Renal pelvis (tissue), 4 donors: ENCODE measurements around the gene CPLX3. TPM values are rescaled to one million over a fixed set of nuclear protein-coding genes. Genes with fewer than 3 reads are reported as not detected.

ENCODE experiments used
- DNase-seq: peaks from one replicate; pipeline ENCODE4 v3.0.0-alpha.2; 2013
- polyA plus RNA-seq, 3 donors: library from polyadenylated mRNA; unstranded; fragments of 120-200 nt; gene quantifications; one replicate each; pipeline ENCODE4 v1.2.1, GENCODE V29; 2013; ENCODE audit not compliant: insufficient read length in 3 of 3

Gene CPLX3
- polyA plus RNA-seq, 3 donors = 0.08 to 0.09 TPM; not detected in 1

DNA sequence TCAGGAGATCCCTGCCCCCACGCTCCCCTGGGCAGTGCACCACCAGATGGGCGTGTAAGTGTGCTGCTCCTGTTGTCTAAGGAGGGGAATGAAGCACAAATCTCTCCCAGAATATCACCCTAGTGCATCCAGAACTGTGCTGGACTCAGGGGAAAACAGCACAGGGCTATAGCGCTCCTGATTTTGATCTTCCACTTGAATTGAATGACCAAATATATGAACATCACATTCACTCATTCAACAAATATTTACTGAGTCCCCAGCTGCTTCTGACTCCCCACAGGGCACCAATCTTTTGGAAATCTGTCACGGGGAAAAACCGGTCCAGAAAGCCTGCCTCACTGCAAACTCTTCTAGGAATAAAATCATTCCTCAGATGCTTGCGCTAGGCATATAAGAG lies 2.4 kb downstream of the CPLX3 start:
- DNase-seq = no peak

DNA sequence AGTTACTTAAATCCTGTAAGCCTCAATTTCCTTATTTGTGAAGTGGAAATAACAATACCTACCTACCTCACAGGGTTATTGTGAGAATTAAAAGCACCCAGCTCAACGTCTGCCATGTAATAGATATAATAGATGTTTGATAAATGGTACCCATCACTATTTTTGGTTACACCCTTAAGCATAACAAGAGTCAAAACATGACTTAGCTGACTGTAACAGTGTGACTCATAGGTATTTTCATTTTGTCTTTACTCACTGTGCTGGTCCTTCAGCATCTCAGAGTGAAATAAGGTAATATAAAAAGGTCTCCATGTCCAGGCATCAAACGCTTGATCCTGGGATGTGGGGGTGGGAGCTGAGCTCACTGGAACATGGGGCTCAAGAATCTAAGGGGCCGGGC lies 3.1 kb downstream of the CPLX3 start:
- no peak for DNase-seq

DNA sequence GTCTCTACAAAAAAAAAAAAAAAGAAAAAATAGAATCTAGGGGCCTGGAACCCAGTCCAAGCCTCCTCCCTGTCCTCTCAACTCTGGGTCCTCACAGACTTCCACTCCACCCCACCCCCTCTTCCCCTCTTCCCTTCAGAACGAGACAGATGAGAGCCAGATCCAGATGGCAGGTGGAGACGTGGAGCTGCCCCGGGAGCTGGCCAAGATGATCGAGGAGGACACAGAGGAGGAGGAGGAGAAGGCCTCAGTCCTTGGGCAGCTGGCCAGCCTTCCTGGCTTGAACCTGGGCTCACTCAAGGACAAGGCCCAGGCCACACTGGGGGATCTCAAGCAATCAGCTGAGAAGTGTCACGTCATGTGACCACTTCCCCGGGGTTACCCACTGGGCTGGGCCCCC lies 3.6 kb downstream of the CPLX3 start:
- no peak for DNase-seq

DNA sequence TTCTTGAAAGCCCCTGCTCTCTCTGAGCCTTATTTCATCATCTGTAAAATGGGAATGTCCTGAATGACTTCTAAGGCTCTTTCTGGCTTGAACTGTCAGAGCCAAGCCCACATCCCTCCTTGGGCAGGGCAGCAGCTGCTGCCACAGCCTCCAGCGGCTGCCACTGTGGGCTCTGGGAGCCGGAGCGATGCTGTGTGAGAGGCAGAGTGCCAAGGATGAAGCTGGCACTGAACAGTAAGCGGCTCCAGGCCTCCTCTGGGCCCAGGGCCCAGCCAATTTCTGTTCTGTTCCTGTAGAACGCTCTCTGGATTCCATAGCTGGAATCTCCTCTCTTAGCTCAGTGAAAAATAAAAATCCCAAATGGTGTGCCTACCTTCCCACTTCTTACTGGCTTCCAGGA lies 4.4 kb downstream of the CPLX3 start:
- DNase-seq = no peak

DNA sequence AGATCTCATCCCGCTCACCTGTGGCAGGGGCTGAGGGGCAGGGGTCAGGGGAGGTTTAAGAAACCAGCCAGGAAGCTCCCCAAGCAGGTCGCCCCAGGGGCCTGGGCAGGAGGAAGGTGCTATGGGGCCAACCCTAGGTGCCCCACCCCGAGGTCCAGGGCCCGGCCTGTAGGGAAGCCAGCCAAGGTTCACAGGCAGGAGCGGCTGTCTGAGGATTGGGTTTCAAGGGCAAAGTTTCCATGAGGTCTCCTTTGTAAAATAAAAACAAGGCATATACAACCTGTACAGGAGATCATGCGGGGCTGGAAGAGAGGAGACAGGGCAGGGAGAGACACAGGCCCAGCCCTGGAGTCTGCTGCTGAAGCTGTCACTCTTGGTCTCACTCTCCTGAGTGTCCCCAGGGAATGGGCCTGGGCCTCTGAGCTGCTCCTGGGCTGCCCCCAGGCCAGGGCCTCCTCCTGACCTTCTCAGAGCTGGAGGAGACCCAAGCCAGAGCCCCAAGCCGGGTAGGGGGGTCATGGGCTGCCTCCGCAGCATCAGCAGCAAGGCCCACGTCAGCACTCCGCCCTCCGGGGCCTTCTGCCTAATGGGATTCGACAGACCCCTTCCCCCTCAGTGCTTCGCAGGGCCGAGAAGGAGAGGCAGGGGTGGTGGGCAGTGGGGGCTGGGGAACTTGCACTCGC lies 5.5 kb downstream of the CPLX3 start:
- DNase-seq = no peak

DNA sequence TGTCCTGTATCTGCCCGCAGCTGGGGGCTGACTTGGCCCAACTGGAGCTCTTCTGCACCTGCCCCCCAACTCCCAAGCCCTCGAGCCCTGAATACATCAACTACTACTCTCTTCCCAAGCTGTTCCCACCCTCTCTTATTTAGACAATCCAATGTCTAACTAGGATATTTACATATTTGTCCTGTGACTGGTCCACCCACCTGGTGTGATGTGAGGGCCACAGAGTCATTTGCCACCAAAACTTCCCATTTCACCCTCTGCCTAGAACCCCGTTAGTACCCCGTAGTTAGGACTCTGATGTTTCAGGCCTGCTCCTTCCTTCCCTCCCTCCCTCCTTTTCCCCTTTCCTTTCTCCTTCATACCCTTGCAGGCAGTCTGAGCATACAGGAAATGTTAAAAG lies 6.4 kb downstream of the CPLX3 start:
- DNase-seq = no peak

DNA sequence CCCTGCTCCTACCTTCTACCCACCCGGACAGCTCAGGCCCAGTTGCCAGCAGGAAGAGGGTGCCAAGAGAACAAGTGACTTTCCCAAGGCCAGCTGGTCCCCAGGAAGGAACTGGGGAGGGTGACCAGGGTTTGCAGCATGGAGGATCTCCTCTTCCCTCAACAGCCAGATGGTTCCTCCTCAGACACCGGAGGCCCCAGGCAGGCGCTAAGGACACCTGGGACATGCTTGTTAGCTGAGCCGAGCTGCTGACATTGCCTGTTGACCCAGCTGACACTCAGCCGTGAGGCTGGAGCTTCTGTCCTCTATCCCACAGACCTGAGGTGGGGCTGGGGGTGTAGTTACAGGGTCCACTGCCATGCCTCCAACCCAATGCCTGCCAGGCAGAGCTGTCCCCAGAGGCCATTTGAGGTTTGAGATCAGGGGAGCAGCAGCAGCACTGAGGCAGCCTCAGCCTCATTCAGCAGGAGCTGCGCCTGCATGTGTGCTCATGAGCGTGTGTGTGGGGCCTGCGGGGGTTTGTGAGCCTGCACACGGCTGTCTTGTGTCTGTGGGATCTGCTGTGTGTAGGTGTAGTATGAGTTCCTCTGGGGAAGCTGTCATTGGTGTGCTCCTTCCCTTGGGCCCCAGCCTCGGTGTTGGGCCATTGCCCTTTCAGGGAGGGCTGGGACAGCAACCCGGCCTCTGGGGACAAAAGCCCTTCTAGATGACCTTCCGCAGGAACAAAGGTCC lies 7.1 kb downstream of the CPLX3 start:
- DNase-seq = no peak

DNA sequence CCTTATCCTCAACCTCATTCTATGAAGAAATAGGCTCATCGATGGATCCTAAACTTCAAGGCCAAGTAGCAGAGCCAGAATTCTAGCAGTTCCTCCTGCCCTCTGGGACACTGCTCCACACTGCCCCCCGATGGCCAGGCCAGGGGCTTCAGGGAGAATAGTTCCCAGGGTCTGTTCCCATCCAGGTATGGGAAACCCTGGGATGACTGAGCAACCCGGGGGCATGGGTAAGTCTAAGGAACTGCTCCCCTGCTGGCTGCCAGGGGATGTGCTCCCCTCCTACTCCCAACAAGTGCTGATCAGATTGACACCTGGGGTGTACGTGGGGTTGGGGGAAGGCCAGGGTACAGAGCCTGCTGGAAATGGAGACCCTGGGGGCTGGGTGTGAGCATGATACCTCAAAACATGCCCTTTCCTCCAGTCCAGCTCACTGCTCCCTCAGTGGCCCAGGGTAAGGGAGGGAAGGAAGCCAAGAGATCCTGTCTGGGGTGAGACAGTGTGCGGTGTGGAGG lies 8.9 kb downstream of the CPLX3 start:
- DNase-seq = peak; percentile 34

DNA sequence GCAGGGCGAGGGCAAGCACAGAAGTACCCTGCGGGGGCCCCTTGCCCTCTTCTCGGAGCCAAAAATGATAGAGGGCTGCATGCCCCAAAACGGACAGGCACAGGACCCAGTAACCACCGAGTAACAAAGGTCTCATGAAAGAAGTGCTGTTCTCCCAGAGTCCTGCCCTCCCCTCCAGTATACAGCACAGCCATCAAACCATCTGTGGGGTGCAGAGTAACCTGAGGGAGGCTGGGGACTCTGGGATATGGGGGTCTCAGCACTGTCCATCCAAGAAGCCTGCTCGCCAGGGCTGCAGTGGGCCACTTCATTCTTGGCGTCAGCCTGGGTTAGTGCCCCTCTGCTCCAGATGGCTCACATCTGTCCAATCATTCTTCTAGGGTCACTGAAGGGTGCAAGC lies 10.4 kb downstream of the CPLX3 start:
- no peak for DNase-seq

DNA sequence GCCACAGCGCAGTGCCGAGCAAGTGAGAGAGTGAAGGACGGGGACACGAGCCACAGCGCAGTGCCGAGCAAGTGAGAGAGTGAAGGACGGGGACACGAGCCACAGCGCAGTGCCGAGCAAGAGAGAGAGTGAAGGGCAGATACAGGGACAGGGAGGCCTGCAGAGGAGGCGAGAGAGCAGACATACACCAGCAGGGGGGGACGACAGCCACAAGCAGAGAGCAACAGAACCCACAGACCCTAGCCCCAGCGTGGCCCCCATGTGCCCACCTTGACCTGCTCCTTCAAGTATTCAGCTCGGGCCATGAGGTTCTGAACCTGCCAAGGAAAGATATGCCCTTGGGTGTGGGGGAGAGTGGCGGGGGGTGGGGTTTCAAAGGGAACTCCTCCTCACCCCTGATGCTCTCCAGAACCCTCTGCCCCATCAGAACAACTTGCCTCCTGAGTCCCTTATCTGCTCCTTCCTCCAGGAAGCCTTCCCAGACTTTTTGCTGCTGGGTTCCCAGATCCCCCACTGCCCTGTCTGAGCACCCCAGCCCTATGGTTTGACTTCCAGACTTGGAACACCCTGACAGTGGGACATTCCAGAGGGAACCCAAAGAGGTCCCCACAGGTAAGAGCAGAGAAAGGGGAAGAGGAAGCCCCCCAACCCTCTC lies 11.2 kb downstream of the CPLX3 start:
- no peak for DNase-seq

DNA sequence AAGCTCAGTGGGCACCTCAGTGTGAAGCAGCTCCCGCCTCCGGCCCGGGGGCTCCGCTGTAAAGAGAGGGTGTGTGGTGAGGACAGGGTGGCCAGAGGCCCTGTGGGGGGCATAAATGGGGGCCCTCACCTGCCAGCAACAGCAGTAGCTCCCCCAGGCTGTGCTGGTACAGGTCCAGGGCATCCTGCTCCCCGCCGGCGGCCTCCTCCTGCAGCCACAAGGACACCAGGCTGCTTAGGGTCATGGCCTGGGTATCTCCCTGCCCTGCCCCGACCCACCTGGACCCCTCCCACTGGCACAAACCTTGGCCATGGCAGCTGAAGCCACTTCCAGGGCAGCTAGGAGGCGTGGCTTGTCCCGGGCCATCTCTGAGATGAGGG lies 11.7 kb downstream of the CPLX3 start:
- no peak for DNase-seq

DNA sequence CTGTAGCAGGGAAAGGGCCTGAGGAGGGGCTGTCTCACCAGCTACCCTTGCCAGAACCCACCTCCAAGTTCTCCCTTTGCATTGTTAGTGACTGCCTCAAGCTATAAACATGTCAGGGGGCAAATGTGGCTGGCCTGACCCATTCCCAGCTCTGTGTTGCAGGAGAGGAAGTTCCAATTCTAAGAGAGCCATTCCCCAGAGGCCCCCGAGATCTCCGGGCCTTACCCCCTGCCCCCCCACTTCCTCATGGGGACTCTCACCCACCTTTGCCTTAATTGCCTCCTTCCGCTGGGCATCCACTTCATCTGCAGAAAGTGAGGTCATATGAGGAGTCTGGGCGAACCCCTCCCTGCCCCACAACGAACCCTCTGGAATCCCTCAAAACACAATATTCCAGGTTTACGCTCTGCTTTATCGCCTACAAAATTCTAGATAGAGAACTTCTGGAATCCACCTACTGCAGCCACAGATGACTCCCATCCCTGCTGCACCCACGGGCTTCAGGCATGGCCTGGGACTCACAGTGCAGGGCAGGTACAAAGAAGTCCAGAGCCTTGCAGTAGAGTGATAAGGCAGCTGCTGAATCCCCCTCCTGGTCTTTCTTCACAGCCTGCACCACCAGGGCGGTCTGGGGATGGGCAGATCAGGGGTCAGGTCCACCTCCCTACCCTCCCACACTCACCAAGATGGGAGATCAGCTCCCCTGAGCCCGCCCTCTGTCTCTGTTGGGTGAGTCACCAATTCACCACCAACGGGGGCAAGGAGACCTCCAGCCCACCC lies 12.5 kb downstream of the CPLX3 start:
- no peak for DNase-seq

DNA sequence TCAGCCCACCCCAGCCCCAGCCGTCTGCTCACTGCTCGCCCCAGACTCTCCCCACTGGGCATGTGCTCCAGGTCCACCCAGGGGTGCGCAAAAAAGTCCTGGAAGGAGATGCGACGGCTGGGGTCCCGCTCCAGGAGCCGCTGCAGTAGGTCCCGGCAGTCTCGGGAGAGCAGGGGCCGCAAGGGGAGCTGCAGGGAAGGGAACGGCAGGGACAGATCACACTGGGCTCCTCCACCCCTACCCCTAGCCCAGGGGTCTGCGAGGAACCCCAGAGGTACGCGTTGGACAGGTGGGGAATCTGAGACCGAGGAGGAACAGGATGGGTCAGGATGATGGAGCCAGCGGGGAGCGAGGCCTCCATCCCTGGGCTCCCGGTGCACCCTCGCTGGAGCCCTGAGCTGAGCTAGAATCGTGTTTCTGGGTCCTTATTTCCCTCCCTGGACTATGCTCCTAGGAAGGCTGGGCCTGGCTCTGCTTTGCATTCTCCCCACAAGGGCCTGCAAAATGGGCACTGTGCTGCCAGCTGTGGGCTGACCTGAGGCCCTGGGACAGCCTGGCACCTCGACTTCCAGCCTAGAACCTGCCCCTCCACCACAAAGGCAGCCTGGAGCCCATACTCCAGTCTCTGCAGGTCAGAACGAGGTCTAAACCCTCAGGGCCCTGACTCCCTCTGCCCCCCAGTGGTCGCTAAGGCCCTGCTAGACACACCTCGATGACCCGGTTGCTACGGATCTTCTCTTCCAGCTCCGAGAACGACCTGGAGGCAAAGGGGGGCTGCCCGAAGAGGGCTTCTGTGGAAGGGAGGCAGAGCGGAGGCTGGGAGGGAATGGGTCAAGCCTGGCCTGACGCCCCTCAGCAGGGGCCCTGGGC lies 13.3 kb downstream of the CPLX3 start:
- no peak for DNase-seq

DNA sequence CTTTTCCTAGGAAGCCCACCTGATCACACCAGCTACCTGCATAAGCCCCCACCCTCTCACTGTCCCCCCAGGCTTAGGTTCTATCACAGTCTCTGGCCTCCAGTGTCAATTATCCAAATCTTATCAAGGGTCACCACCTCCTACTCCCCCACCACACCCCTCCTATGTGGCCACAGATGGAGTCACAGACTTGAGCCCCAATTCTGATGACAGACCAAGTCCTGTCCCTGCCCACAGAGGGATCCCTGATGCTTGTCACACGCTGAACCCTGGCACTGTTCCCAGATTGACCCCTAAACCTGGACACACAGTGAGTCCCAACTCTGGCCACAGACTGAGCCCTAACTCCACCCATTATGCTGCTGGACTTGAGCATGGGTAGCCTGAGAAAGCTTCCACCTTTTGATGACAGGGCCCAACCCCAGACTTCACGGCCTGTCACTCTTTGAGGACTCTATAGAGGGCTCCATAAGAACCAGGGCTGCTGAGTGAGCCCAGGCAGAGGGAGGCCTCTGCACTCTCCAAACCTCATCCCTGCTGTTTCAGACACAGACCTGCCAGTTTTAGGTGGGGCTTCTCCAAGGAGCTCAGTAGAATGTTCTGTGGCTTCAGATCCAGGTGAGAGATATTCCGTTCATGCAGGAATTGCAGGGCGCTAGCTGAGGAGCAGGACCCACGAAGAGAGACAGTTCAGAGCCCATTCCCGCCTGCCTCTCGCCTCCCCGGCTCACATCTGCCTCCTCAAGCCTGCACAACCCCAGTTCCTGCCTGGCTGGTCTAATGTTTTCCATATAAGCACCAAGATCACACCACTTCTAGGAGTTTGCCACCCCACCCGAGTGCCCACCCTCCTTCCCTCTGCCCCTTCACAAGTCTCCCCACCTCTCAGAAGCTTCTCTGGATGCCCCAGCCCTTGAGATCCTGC lies 14.7 kb downstream of the CPLX3 start:
- no peak for DNase-seq

DNA sequence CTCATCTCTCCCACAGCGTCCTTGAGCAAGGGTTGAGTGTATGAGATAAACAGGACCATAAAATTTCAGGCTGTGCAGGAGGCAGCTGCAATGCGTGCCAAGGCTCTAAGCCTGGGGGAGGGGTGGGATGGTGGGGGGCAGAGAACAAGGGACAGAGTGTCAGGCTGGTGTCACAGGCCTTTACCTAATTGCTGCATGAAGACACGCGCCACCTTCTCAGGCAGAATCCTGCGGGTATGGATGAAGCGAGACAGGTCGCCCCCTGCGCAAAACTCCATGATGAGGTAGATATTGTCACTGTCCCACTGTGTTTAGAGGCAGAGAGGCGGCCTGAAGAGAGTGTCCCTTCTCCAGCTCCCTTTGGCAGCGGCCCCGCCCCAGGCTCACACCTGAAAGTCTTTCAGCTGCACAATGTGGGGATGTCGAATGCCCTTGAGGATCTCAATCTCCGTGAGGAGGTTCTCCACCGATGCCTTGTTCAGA lies 15.5 kb downstream of the CPLX3 start:
- no peak for DNase-seq

DNA sequence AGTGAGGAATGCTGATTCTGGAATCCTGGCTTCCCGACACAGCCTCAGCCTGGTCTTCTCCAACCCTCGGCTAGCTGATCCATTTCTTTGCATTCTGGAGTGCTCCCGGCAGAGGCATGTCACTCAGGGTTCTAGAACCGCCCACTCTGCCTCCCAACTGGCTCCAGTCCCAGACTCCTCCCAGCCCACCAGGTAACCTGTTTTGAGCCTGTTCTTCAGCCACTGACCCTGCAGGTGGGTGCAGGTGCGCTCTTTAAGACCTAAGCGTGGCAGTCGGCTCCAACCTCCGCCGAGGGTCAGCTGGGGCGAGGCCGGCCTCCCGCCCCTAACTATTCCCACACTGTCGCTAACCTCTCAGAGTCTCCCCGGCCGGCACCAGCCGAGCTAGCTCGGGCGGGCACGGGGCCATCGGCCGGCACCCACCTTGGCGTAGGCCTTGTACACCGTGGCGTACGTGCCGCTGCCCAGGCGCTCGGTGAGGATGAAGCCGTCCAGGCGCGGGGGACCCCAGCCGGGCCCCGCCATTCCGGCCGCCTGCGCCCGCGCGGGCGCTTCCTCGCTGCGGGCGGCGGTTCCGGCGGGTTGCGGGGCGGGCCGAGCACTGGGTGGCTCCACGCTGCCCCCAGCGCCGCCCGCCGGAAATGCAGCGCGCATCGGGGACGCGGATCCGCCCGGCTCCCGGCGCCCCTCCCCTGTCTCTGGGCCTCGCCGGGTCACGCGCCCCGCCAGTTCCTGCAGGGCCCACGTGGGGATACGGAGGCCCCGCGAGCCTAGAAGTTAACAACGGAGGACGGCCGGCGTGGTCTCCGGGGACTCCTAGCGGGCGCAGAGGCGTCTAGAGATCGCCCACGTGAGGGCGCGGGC lies 16.4 kb downstream of the CPLX3 start, which contains the start of gene ULK3:
Gene ULK3 (minus strand): TSS at position 576 of the 864 bp plus-strand sequence. CDS start 51 bp downstream, at position 525.
- peak; percentile 89 for DNase-seq

DNA sequence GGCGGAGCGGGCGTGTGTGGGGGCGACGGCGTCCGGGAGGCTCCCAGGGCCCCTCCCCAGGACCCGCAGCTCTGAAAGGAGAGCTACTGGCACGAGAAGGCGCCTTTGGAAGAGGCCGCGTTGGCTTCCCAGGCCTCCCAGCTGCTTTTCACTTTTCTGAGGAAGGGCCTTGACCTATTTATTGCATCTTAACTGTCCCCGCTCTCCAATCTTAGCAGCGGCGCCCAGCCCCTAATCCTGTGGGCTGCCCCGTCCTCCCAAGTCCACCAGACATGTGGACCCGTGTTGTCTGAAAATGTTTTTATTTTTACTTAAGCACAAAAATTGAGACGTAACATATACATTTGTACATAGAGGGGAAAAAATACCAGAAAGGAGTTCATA lies 17.0 kb downstream of the CPLX3 start:
- no peak for DNase-seq

DNA sequence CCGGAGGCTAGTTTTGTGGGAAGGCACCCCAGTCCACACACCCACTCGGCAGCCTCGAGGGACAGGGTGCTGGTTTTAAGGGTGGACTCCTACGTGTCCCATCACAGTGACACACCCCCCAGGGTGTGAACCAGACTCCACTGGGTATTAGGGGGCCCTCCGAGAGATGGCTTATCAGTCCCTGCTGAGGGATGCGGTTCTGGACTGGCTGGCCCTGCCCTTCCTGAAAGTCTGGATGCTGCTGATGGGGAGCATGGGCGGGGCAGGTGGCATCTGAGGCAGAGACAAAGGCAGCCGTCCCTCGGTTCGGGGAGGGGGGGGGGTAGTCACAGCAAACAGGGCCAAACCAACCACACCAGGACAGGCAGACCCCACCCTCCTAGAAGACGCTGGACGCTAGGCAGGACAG lies 17.5 kb downstream of the CPLX3 start:
- DNase-seq = no peak
